ENCODE results near the gene KDM2B. TPM values are rescaled to one million over a fixed set of nuclear protein-coding genes. Genes with fewer than 3 reads are reported as not detected.

Gene KDM2B
- total and polyA plus RNA-seq, 2 of the 8 experiments (the other 6 are each of a cell fraction or from before 2014, with no cell fraction given) = 111 to 162 TPM

GRCh38 chr12:121595520-121595919, 14.7 kb upstream of the KDM2B start (continued):
- TF ChIP-seq GABPA (IDR thresholded peaks at IDR 0.05; ENCODE audit: borderline replicate concordance, insufficient read depth, low read length) (no peak), CREB1 (IDR thresholded peaks at IDR 0.05) (no peak), ASH2L (IDR thresholded peaks at IDR 0.05; ENCODE audit: low read length) (no peak), CHD7 (IDR thresholded peaks at IDR 0.05; ENCODE audit: insufficient replicate concordance, low read length) (no peak), ATF2 (IDR thresholded peaks at IDR 0.05; ENCODE audit: low read length) (no peak)
